ENCODE measurements around the gene STN1.

Gene STN1

GRCh38 chr10:103843854-103844570 lies 74.0 kb downstream of the STN1 start:
- no peak for TF ChIP-seq CTCF (IDR thresholded peaks at IDR 0.05; ENCODE audit: low read length)
- no peak for TF ChIP-seq EZH2 (IDR thresholded peaks at IDR 0.05; ENCODE audit: borderline replicate concordance, low read length)
- Histone ChIP-seq H3F3A (ENCODE audit: insufficient read depth, low read length) (no peaks in the 10 kb centered on the region), H3K4me2 (ENCODE audit: low read length) (no peak overlapping the region)

GRCh38 chr10:103843045-103843444 lies 74.9 kb downstream of the STN1 start:
- Histone ChIP-seq H4K20me1 (ENCODE audit: insufficient read depth, low read length) (no peaks in the 10 kb centered on the region), H3K27ac (ENCODE audit: low read depth, low read length, poor library complexity, severe bottlenecking) (no peak overlapping the region), H3K4me2 (ENCODE audit: low read length) (no peak overlapping the region), H3K4me1 (ENCODE audit: insufficient read depth, low read length, severe bottlenecking) (peaks cover 13% of the 10 kb centered on the region), H3K9me2 (ENCODE audit: low read depth, low read length) (no peaks in the 10 kb centered on the region), H3K36me3 (ENCODE audit: insufficient read depth, low read length) (no peaks in the 10 kb centered on the region), H3K9me3 (ENCODE audit: low read length) (no peaks in the 10 kb centered on the region), H3K79me2 (ENCODE audit: insufficient read depth, low read length) (no peaks in the 10 kb centered on the region), H3K9ac (ENCODE audit: low read length) (no peak overlapping the region), H2AFZ (ENCODE audit: low read length) (no peak overlapping the region), H3K27me3 (ENCODE audit: insufficient read depth, low read length) (no peaks in the 10 kb centered on the region), H3F3A (ENCODE audit: insufficient read depth, low read length) (no peaks in the 10 kb centered on the region), H3K4me3 (ENCODE audit: low read depth, low read length, poor library complexity, severe bottlenecking) (no peak overlapping the region)
- TF ChIP-seq CTCF (IDR thresholded peaks at IDR 0.05; ENCODE audit: low read length) (no peak), EZH2 (IDR thresholded peaks at IDR 0.05; ENCODE audit: borderline replicate concordance, low read length) (no peak)

More at GRCh38 chr10:103843854-103844570, 74.0 kb downstream of the STN1 start:
- Histone ChIP-seq H3K9me2 (ENCODE audit: low read depth, low read length) (no peaks in the 10 kb centered on the region), H3K9me3 (ENCODE audit: low read length) (no peaks in the 10 kb centered on the region), H3K27me3 (ENCODE audit: insufficient read depth, low read length) (no peaks in the 10 kb centered on the region), H3K79me2 (ENCODE audit: insufficient read depth, low read length) (no peaks in the 10 kb centered on the region), H3K4me3 (ENCODE audit: low read depth, low read length, poor library complexity, severe bottlenecking) (no peak overlapping the region), H3K4me1 (ENCODE audit: insufficient read depth, low read length, severe bottlenecking) (peaks cover 8% of the 10 kb centered on the region), H4K20me1 (ENCODE audit: insufficient read depth, low read length) (no peaks in the 10 kb centered on the region), H3K27ac (ENCODE audit: low read depth, low read length, poor library complexity, severe bottlenecking) (no peak overlapping the region), H3K36me3 (ENCODE audit: insufficient read depth, low read length) (no peaks in the 10 kb centered on the region), H2AFZ (ENCODE audit: low read length) (no peak overlapping the region), H3K9ac (ENCODE audit: low read length) (no peak overlapping the region)

- Histone ChIP-seq H4K20me1 (ENCODE audit: insufficient read depth, low read length) (no peaks in the 10 kb centered on the region), H3F3A (ENCODE audit: insufficient read depth, low read length) (no peaks in the 10 kb centered on the region), H3K4me3 (ENCODE audit: low read depth, low read length, poor library complexity, severe bottlenecking) (no peak overlapping the region), H3K27ac (ENCODE audit: low read depth, low read length, poor library complexity, severe bottlenecking) (no peak overlapping the region), H3K4me2 (ENCODE audit: low read length) (no peak overlapping the region), H3K79me2 (ENCODE audit: insufficient read depth, low read length) (no peaks in the 10 kb centered on the region), H2AFZ (ENCODE audit: low read length) (no peak overlapping the region), H3K36me3 (ENCODE audit: insufficient read depth, low read length) (no peaks in the 10 kb centered on the region), H3K27me3 (ENCODE audit: insufficient read depth, low read length) (no peaks in the 10 kb centered on the region), H3K9ac (ENCODE audit: low read length) (no peak overlapping the region), H3K9me2 (ENCODE audit: low read depth, low read length) (no peaks in the 10 kb centered on the region), H3K4me1 (ENCODE audit: insufficient read depth, low read length, severe bottlenecking) (peaks cover 17% of the 10 kb centered on the region), H3K9me3 (ENCODE audit: low read length) (no peaks in the 10 kb centered on the region)
- TF ChIP-seq EZH2 (IDR thresholded peaks at IDR 0.05; ENCODE audit: borderline replicate concordance, low read length) (no peak), CTCF (IDR thresholded peaks at IDR 0.05; ENCODE audit: low read length) (no peak)
Measured at GRCh38 chr10:103842605-103843004, 75.4 kb downstream of the STN1 start.

Data from OCI-LY1 (cell line).